ENCODE data around the gene TNNI2.
A peak's percentile ranks its signal among the peaks of the same experiment; 100 is the strongest.

TNNI2 gene

DNA sequence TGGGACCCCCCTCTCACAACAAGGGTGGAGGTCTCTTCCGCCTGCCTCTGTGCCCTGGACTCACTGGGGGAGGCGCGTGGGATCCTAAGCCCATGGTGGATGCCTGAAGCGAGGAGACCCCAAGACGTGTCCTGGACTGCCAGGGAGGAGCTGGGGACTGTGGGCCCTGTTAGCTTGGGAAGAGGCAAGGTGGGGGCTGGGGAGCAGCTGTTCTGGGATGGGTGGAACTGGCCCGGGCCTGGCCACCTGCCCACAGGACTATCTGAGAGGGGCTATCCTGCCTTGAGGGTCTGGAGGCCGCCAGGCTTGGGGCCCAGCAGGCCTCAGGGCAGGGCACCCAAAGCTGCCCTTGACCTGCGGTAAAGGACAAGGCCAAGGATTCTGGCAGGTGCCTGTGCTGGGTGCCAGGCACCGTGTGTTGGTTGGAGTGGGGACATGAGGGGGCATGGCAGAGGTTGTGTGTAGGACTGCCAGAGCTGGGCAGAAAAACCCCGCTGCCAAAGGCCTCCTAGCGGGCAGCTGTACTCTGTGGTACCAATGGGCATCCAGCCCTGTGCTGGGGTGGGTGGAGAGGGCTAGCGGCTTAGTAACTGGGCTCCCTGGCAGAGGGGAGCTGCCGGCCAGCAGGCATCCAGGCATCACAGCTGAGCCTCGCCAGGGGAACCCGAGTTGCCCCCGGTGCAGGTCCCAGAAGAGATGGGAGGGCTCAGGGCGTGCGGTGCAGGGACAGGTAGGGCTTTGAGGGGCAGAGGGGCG lies 14.8 kb downstream of the TNNI2 start:
- DNase-seq (no peak), ATAC-seq (replicated peaks) (no peak)
- Mint-ChIP-seq H3K9me3 (no peaks in the 10 kb centered on the region), H3K27ac (peak overlapping the region; percentile 96), H3K27me3 (no peaks in the 10 kb centered on the region), H3K4me3 (peak overlapping the region; percentile 89 to 96), H3K4me1 (peaks cover 57 to 90% of the 10 kb centered on the region in 2 donors), H3K36me3 (peaks cover 4 to 25% of the 10 kb centered on the region in 2 donors)

DNA sequence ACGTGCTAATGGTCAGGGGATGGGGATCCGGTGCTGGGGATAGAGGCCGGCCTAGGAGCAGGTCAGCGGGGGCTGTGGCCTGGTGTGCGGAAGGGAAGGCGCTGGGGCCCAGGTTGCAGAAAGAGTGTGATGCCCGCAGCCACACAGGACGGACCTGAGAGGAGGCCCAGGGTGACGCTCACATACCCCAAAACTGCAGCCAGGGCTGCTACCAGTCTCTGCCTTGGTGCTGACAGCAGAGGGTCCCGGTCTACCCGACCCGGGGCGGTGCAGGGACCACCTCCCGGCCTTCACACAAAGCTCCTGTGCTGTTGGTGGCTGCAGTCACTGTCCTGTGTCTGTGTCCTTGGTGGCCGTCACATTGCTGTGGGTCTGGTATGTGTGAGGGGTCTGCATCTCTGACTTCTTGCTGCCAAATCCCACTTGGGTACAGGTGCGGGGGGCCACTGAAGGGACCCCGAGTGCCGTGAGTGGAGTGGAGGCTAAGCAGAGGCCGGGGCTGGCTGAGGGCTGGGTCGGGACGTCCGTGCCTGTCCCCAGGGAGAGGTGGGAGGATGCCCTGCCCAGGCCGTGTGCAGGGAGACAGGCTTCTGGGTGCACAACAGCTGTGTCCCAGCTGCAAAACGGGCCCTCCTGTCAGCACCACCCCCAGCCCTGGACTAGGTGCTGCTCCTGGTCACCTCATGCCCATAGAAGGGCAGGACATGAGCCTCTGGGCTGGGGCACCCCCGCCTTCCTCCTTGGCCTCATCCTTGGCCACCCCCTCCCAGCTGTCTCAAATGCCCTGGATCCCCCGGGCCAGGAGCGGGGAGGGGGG lies 15.6 kb downstream of the TNNI2 start:
- ATAC-seq (replicated peaks) (peak; percentile 46 to 51), DNase-seq (peak; percentile 68)
- H3K27me3 Mint-ChIP-seq, result no peaks in the 10 kb centered on the region
- H3K4me1 Mint-ChIP-seq, result peaks cover 54 to 85% of the 10 kb centered on the region in 2 donors
- no peaks in the 10 kb centered on the region for H3K9me3 Mint-ChIP-seq
- H3K36me3 Mint-ChIP-seq, result peaks cover 7 to 28% of the 10 kb centered on the region in 2 donors
- peak overlapping the region; percentile 89 to 96 for H3K4me3 Mint-ChIP-seq
- H3K27ac Mint-ChIP-seq, result peak overlapping the region; percentile 96

DNA sequence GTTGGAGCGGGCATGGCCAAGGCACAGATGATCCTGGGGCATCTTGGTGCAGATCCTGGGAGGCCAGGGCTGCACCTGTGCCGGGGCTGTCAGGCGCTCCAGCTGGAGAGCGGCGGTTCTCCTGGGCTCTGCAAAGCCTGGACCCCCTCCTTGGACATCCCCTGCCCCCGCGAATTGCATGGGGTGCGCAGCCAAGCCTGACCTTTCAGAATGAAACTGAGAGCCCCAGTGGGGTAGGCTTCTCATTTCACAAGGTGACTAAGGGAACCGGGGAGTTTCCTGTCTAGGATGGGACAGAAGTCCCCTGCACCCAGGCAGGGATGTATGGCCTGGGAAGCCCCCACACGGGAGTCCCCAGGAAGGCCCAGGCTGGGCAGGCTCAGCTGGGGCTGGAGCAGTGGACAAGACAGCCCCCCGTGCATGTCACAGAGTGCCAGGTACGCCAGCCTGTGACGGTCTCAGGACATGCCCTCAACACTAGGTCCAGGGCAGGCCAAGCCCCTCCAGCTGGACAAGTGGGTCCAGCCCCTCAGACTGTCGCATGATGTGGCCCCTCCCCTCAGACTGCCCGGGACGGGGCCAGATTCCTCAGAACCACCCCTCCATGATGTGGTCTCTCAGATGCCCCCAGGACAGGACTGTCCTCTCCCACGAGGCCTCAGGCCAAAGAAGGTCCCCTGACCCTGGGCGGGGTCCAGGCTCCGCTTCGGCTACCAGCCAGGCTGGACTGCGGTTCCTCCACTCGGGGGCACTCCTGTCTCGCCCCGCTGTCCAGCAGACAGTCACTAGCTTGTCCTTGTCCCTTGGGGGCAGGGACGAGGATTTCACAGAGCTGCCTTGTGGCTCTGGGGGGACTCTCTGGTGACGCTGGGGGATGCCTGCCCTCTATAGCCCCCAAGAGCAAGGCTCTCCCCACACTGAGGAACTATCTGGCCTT lies 16.4 kb downstream of the TNNI2 start:
- DNase-seq, result peak; percentile 77
- Mint-ChIP-seq H3K4me1 (peaks cover 52 to 76% of the 10 kb centered on the region in 2 donors), H3K27me3 (no peaks in the 10 kb centered on the region), H3K4me3 (peak overlapping the region; percentile 89 to 96), H3K27ac (peak overlapping the region; percentile 96), H3K9me3 (no peaks in the 10 kb centered on the region), H3K36me3 (peaks cover 7 to 28% of the 10 kb centered on the region in 2 donors)
- ATAC-seq (replicated peaks), result peak; percentile 52 to 53

DNA sequence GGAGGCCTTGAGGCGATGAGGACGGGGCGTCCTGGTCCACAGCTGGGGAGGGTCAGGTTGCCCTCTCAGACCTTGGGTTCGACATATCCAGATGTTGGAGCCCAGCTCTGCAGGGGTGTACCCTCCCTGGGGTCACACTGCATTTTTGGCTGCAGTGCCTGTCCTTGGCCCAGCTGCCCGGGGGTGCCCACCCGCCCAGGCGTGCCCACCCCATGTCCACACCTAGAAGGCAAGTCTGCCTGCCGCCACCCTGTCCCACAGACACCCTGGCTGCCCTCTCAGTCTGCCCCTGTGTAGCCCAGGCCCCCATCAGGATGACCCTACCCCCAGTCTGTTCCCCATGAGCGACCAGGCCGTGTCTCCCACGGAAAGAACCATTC lies 17.1 kb downstream of the TNNI2 start:
- H3K27ac Mint-ChIP-seq, result peak overlapping the region; percentile 96
- no peak for ATAC-seq (replicated peaks)

DNA sequence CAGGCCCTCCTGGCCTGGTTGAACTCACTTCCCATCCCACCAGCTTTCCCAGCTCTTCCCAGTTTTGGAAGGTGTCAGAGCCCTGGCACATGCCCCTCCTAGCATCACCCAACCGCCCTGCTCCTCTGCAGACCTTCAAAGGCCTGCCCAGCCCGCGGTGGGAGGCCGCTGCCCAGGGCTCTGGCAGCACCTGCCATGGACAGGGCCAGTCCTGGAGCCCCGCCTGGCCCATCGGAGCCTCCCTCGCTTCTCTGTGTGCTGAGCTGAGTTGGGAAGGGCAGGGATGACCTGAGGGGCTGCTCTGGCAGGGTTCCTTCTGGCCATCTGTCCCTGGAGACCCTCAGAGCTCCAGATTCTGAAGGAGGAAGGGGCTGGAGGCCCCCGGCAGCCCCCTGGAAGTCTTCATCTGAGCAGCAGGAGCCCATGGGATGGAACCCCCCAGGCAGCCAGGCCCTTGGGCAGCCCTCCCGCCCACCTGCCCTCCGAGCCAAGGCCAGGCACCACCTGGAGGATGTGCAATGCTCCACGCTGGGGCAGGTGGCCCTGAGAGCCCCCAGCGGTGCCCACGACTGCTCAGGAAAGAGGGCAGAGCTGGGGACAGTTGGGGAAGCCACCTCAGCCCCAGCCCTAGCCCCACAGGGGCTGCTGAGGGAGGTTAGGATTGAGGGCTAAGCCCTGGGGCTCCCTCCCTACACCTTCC lies 17.7 kb downstream of the TNNI2 start:
- ATAC-seq (replicated peaks), result no peak
- Mint-ChIP-seq H3K27me3 (no peaks in the 10 kb centered on the region), H3K36me3 (peaks cover 7 to 28% of the 10 kb centered on the region in 2 donors), H3K4me1 (peaks cover 42 to 64% of the 10 kb centered on the region in 2 donors), H3K4me3 (peak overlapping the region; percentile 64 to 66), H3K27ac (peak overlapping the region; percentile 89), H3K9me3 (no peaks in the 10 kb centered on the region)
- DNase-seq, result no peak

More for the DNA sequence above, 17.1 kb downstream of the TNNI2 start:
- Mint-ChIP-seq H3K9me3 (no peaks in the 10 kb centered on the region), H3K27me3 (no peaks in the 10 kb centered on the region), H3K36me3 (peaks cover 7 to 28% of the 10 kb centered on the region in 2 donors), H3K4me1 (peaks cover 47 to 70% of the 10 kb centered on the region in 2 donors), H3K4me3 (peak overlapping the region; percentile 89 to 96)
- DNase-seq, result no peak

DNA sequence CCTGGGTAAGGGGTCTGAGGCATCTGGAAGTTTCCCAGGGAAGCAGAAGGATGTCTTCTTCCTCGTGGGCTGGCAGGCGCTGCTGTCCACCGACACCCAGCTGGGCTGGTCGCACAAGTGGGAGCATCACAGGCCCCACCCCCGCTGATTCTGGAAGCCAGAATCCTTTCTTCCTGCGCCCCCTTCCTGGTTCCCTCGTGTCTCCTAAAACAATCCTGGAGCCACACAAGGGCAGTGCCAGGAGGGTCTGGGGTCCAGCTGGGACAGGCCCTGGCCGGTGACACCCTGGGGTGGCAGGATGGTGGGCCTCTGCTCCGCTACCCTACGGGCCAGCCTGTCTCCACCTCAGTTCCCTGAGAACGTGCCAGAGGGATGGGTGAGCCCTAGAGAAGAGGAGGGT lies 18.3 kb downstream of the TNNI2 start:
- Mint-ChIP-seq H3K4me3 (no peak overlapping the region), H3K27me3 (no peaks in the 10 kb centered on the region), H3K27ac (no peak overlapping the region), H3K9me3 (no peaks in the 10 kb centered on the region), H3K36me3 (peaks cover 7 to 28% of the 10 kb centered on the region in 2 donors), H3K4me1 (peaks cover 36 to 58% of the 10 kb centered on the region in 2 donors)
- ATAC-seq (replicated peaks), result no peak
- no peak for DNase-seq

DNA sequence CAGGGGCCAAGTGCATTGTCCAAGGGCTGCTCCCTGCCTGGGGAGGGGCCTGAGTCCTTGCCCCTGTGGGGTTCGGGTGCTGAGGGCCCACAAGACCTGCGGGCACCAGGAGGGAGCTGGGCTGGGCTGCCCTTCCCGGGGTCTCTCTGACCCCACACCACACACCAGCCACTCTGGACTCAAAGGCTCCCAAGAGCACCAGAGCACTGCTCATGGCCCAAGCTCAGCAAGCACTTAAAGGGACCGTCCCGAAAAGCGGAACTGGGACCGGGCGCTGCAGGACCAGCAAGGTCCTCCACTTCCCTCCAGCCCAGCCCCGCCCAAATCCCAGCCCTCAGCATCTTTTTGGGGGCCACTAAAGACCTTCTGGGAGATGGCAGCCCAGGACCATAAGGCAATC lies 19.4 kb downstream of the TNNI2 start:
- no peak for ATAC-seq (replicated peaks)
- Mint-ChIP-seq H3K27me3 (no peaks in the 10 kb centered on the region), H3K36me3 (peaks cover 12 to 25% of the 10 kb centered on the region in 2 donors), H3K4me3 (no peak overlapping the region), H3K9me3 (no peaks in the 10 kb centered on the region), H3K27ac (peak overlapping the region; percentile 28), H3K4me1 (peaks cover 29 to 47% of the 10 kb centered on the region in 2 donors)
- no peak for DNase-seq

DNA sequence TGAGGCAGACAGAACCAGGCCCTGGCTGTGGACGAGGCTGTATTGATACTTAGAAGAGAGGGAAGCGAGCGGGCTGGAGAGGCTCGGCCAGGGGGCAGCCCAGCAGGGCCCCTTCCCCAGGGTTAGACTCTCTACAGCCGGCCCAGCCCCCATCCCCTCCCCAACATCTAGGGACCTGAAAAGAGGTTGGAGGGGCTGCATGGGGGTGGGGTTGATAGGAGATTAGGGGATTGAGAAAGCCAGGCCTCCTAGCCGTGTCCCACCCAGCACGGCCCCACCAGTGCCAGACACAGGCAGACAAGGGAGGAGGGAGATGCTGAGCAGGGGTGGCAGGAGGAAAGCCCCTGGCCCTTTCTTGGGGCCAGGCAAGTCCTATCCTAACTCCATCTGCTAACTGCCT lies 19.8 kb downstream of the TNNI2 start:
- H3K36me3 Mint-ChIP-seq, result peaks cover 13 to 21% of the 10 kb centered on the region in 2 donors
- H3K4me1 Mint-ChIP-seq, result peaks cover 30 to 43% of the 10 kb centered on the region in 2 donors
- DNase-seq, result no peak
- H3K4me3 Mint-ChIP-seq, result no peak overlapping the region
- no peak for ATAC-seq (replicated peaks)
- no peaks in the 10 kb centered on the region for H3K27me3 Mint-ChIP-seq
- no peaks in the 10 kb centered on the region for H3K9me3 Mint-ChIP-seq
- H3K27ac Mint-ChIP-seq, result peak overlapping the region; percentile 17

DNA sequence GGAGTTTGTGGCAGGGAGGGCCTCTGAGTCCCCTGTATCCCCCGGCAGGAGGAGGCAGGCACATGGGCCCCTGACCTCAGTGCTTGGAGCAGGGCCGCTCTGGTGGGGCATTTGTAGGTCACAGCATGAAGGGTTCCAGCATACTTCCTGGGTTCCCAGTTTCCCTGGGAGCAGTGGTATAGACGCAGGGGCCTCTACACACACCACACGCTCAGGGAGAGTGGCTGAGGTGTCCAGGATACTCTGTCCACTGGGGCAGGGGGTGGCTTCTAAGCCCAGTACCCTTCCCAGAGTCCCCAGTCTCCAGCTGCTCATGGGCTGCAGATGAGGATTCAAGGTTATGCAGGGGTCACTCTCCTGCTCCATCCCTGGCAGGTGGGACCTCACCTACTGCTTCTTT lies 20.2 kb downstream of the TNNI2 start:
- Mint-ChIP-seq H3K9me3 (no peaks in the 10 kb centered on the region), H3K27ac (no peak overlapping the region)

DNA sequence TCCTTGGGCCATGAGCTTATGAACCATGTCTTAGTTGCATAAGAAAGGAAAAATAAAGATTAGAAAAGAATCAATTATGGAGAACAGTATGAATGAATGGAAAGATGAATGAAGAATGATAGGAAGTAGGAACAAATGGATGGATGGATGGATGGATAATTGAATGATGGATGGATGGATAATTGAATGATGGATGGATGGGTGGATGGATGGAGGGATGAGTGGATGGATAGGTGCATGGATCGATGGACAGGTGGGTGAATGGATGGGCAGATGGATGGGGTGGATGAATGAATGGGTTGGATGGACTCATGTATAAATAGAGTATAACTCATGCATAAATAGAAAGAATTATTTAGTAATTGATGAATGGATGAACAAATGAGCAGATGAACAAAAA lies 21.3 kb downstream of the TNNI2 start:
- Mint-ChIP-seq H3K4me3 (no peak overlapping the region), H3K36me3 (peaks cover 12 to 15% of the 10 kb centered on the region in 2 donors), H3K27me3 (no peaks in the 10 kb centered on the region), H3K4me1 (peaks cover 27 to 33% of the 10 kb centered on the region in 2 donors), H3K27ac (no peak overlapping the region), H3K9me3 (no peaks in the 10 kb centered on the region)
- DNase-seq (no peak), ATAC-seq (replicated peaks) (no peak)

More for the DNA sequence above, 20.2 kb downstream of the TNNI2 start:
- DNase-seq (no peak), ATAC-seq (replicated peaks) (no peak)
- Mint-ChIP-seq H3K4me3 (no peak overlapping the region), H3K36me3 (peaks cover 14 to 16% of the 10 kb centered on the region in 2 donors), H3K27me3 (no peaks in the 10 kb centered on the region), H3K4me1 (peaks cover 27 to 39% of the 10 kb centered on the region in 2 donors)

DNA sequence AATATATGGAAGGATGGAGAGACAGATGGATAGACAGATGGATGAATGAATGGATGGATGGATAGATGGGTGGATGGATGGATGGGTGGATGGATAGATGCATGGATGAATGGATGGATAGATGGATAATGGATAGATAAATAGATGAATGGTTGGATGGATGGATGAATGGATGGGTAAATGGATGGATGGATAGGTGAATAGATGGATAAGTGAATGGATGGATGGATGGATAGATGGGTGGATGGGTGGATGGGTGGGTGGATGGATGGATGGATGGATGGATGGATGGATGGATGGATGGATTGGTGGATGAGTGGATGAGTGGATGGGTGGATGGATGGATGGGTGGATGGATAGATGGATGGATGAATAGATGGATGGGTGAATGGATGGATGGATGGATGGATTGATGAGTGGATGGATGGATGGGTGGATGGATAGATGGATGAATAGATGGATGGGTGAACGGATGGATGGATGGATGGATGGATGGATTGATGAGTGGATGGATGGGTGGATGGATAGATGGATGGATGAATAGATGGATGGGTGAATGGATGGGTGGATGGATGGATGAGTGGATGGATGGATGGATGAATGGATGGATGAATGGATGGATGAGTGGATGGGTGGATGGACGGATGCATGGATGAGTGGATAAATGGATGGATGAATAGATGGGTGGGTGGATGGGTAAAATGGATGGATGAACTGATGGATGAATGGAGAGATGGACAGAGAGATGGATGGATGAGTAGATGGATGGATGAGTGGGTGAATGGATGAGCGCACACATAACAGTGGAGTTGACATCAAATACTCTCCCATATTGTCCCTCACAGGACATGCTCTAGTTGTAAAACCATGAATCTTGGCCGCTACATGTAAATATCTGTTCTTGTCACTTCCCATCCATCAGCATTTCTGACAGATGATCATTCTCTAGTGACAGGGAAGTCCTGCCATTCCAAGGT lies 22.9 kb downstream of the TNNI2 start:
- no peaks in the 10 kb centered on the region for H3K9me3 Mint-ChIP-seq
- peaks cover 20 to 28% of the 10 kb centered on the region in 2 donors for H3K36me3 Mint-ChIP-seq
- DNase-seq, result no peak

DNA sequence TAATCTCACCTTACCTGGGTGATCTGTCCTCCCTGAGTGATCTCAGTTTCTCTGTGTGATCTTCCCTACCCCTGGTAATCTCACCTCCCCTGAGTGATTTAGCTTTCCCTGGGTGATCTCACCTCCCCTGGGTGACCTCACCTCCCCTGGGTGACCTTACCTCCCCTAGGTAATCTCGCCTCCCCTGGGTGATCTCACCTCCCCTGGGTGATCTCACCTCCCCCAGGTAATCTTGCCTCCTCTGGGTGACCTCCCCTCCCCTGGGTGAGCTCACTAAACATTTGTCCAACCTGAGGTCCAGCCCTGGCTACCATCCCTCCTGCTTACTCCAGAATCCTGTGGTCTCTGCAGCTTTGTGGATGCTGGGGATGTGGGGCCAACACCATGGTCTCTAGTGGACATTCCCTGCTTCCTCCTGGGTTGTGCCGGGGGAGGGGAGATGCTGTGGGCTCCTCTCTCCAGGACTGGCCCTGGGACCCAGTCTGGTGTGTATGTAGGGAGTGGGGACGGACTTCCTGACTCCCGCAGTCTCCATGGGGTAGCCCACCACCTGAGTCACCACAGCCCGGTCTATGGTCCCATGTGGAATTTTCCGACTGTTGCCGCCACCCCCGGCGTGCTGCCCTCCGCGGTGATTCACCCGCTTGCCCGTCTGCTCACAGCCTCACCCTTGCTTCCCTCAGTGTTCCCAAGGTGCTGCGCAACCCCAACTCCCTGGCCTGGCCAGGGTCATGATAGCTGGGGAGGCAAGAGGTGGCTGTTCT lies 24.0 kb downstream of the TNNI2 start:
- DNase-seq (no peak), ATAC-seq (replicated peaks) (no peak)
- Mint-ChIP-seq H3K9me3 (no peaks in the 10 kb centered on the region), H3K4me3 (no peak overlapping the region), H3K27ac (peak overlapping the region; percentile 17), H3K36me3 (peaks cover 21 to 29% of the 10 kb centered on the region in 2 donors), H3K4me1 (peaks cover 33 to 42% of the 10 kb centered on the region in 2 donors), H3K27me3 (no peaks in the 10 kb centered on the region)

More for the DNA sequence above, 22.9 kb downstream of the TNNI2 start:
- ATAC-seq (replicated peaks), result no peak
- Mint-ChIP-seq H3K27me3 (no peaks in the 10 kb centered on the region), H3K4me1 (peaks cover 29 to 33% of the 10 kb centered on the region in 2 donors), H3K27ac (no peak overlapping the region), H3K4me3 (no peak overlapping the region)

Measured in stimulated activated naive B cell treated with anti-CD40 and anti-IgM and Interleukin-4, amounts not matched to agents 10 μg/mL and 1 μg/mL and 100 μg/mL, for 72 hours (primary cell).